Subcutaneous abdominal adipose tissue (tissue), 5 donors: ENCODE results near the gene PPIL6.

Experiments
- H3K27ac ChIP-seq: one replicate; pipeline ENCODE4 v1.7.0; 2013; ENCODE audit warnings: low read depth, mild to moderate bottlenecking, inconsistent platforms, low read length, moderate library complexity
- H3K27me3 ChIP-seq, 5 donors: one replicate each; pipeline ENCODE4 v1.7.0; 2013; ENCODE audit warnings: low read length in 5 of 5, inconsistent platforms in 1 of 5; ENCODE audit not compliant: control insufficient read depth in 5 of 5, insufficient read depth in 4 of 5
- H3K36me3 ChIP-seq, 5 donors: one replicate each; pipeline ENCODE4 v1.7.0; 2013; ENCODE audit warnings: low read length in 5 of 5; ENCODE audit not compliant: control insufficient read depth in 5 of 5, insufficient read depth in 5 of 5
- H3K4me1 ChIP-seq, 5 donors: one replicate each; pipeline ENCODE4 v1.7.0; 2013; ENCODE audit warnings: low read length in 5 of 5, mild to moderate bottlenecking in 3 of 5, moderate library complexity in 1 of 5; ENCODE audit not compliant: control insufficient read depth in 5 of 5, insufficient read depth in 5 of 5
- H3K4me3 ChIP-seq, 5 donors: one replicate each; pipeline ENCODE4 v1.7.0; 2013; ENCODE audit warnings: low read length in 5 of 5, low read depth in 1 of 5
- H3K9ac ChIP-seq, 5 donors: one replicate each; pipeline ENCODE4 v1.7.0; 2013; ENCODE audit warnings: low read length in 5 of 5, mild to moderate bottlenecking in 4 of 5, moderate library complexity in 3 of 5
- H3K9me3 ChIP-seq, 5 donors: one replicate each; pipeline ENCODE4 v1.7.0; 2013; ENCODE audit warnings: low read length in 5 of 5; ENCODE audit not compliant: control insufficient read depth in 5 of 5
- donor health status: healthy.
- donor health status: healthy.
- donor health status: healthy.
- donor health status: healthy.
- donor health status: healthy.

PPIL6 gene

DNA sequence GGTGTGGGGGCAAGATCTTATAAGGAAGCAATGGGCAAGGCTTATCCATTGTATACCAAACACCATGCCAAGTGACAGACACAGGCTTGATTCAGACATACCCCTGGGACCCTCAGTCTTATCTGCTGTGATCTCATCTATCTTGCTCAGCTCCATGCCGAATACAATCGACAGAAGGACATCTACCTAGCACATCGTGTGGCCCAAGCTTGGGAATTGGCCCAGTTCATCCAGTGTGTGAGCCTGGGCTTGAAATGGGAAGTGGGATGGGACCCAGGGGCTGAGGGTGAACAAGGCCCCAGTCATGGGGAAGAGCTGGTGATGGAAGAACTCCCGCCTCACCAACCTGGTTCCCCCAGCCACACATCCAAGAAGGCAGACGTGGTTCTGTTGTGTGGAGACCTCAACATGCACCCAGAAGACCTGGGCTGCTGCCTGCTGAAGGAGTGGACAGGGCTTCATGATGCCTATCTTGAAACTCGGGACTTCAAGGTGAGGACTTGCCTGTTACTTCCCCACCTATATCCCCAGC lies 2.0 kb upstream of the PPIL6 start:
- no peaks in the 10 kb centered on the region for H3K27me3 ChIP-seq
- H3K4me3 ChIP-seq: no peak overlapping the region
- no peak overlapping the region for H3K27ac ChIP-seq
- peaks cover 7 to 27% (median 18%) of the 10 kb centered on the region in 5 donors for H3K4me1 ChIP-seq
- no peak overlapping the region for H3K9ac ChIP-seq
- H3K36me3 ChIP-seq: peaks cover 0 to 51% (median 27%) of the 10 kb centered on the region in 5 donors
- no peaks in the 10 kb centered on the region for H3K9me3 ChIP-seq

DNA sequence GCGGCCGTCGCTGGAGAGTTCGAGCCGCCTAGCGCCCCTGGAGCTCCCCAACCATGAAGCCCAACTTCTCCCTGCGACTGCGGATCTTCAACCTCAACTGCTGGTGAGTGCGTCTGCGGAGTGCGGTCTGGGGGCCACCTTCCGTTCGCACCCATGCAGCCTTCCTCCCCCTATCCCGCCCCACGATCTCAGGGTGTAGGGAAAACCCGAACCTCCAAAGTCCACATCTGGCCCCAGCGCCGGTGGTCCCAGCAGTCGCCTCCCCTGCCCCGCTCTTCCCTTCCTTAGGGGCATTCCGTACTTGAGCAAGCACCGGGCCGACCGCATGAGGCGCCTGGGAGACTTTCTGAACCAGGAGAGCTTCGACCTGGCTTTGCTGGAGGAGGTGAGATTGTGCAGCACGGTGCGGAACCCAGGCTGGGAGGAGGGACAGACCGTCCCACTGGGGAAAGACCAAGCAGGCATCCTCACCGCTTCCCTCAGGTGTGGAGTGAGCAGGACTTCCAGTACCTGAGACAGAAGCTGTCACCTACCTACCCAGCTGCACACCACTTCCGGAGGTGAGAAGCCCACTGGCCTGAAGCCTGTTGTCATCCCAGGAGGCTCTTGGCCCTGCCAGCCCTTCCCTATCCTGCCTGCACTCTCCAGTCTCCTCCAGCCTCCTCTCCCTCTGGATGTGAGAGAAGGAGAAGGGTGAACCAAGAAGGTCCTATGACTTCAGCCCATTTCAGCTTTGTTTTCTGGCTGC lies 815 bp upstream of the PPIL6 start:
- Histone ChIP-seq H3K4me3 (peak overlapping the region; percentile 78 to 93 (median 87)), H3K36me3 (peaks cover 0 to 39% (median 22%) of the 10 kb centered on the region in 5 donors), H3K9me3 (no peaks in the 10 kb centered on the region), H3K4me1 (peaks cover 7 to 27% (median 18%) of the 10 kb centered on the region in 5 donors), H3K9ac (peak overlapping the region; percentile 77 to 89 (median 83)), H3K27ac (peak overlapping the region; percentile 69), H3K27me3 (no peaks in the 10 kb centered on the region)

DNA sequence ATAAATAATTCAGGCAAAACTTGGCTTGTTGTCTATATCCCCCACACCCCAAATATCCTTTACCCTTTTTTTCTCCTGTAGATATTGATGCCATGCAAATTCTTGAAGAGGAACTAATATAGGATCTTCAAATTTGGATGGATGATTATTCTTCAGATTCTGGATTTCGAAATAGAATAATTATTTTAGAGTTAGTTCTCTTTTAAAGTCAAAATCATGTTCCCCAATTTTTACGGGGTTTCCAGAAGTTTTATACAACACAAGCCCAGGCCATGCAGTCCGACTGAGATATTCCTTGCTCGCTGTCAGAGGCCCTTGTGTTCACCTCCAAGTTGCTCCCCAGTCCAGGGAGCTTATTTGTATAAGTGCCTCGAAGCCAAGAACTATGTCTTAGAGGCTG lies 4.4 kb downstream of the PPIL6 start:
- Histone ChIP-seq H3K9ac (no peak overlapping the region), H3K27me3 (no peaks in the 10 kb centered on the region), H3K4me3 (no peak overlapping the region), H3K36me3 (no peaks in the 10 kb centered on the region), H3K27ac (no peak overlapping the region), H3K4me1 (peaks cover 2 to 18% (median 7%) of the 10 kb centered on the region in 5 donors), H3K9me3 (no peaks in the 10 kb centered on the region)

DNA sequence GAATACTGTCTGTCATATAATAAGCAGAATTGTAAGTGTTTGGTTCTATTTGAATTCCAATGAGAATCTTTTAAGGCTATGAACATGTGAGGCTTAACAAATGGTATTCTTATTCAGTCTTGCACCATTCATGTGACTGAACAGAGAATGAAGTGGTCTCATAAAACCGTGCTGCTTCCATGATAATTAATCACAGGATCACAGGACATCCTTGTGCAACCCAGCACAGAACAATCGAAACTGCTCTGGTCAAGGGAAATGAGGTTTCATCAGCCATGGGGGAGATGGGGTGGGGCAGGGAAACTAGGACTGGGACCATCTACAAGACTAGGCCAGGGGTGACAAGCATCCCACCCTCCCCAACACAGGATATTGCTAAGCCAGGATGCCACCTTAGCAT lies 6.0 kb downstream of the PPIL6 start:
- H3K27me3 ChIP-seq: no peaks in the 10 kb centered on the region
- no peak overlapping the region for H3K27ac ChIP-seq
- no peaks in the 10 kb centered on the region for H3K36me3 ChIP-seq
- H3K4me3 ChIP-seq: no peak overlapping the region
- no peak overlapping the region for H3K9ac ChIP-seq
- H3K4me1 ChIP-seq: peaks cover 1 to 12% (median 3%) of the 10 kb centered on the region in 5 donors
- H3K9me3 ChIP-seq: no peaks in the 10 kb centered on the region

DNA sequence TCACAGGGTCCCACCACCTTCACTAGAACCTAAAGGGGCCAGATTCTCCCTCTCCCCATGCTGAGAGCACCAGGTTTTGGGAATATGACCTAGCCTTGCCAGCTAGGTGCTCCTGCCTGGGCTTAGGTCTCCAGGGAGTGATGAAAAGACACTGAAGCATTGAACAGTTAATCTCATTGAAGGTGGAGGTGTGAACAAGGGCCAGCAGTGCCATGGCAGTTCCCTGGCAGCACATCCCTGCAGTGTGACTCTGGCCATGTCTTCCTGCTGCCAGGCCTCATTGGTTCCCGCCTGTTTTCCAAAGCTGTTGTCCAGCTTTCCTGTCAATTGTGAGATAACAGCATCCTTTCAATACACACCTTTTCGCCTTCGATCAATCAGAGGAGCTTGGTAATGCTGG lies 10.9 kb downstream of the PPIL6 start:
- Histone ChIP-seq H3K9ac (no peak overlapping the region), H3K9me3 (no peaks in the 10 kb centered on the region), H3K4me3 (no peak overlapping the region), H3K27ac (no peak overlapping the region), H3K4me1 (peaks cover 3 to 19% (median 14%) of the 10 kb centered on the region in 5 donors), H3K27me3 (no peaks in the 10 kb centered on the region), H3K36me3 (no peaks in the 10 kb centered on the region)

DNA sequence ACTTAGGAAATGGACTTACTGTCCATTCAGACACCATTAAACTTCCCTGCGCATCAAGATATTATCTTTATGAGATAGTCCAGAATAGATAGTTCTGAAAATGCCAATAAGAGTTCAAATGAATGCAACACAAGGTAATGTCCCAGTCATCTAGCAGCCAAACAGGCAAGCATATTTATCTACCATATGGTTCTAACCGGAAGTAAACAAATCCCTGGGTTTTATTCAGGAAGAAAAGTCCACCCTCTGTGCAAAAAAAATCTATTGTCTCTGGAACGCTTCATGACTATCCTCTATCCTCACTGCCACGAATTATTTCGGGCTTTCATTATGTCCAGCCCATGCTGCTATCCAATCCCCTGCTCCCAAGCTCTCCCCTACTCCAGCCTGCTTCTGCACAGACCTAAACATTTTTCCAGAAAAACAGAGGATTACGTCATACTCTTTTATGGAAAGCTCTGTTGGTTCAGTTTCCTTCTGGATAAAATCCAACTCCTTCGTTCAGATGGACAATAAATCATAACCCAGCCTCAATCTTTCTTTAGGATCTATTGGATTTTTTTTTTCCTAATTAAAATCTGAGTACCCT lies 11.4 kb downstream of the PPIL6 start:
- Histone ChIP-seq H3K36me3 (no peaks in the 10 kb centered on the region), H3K4me1 (peaks cover 3 to 21% (median 19%) of the 10 kb centered on the region in 5 donors), H3K27me3 (no peaks in the 10 kb centered on the region), H3K9ac (no peak overlapping the region), H3K27ac (no peak overlapping the region), H3K4me3 (peak overlapping the region; percentile 1 to 47 (median 13)), H3K9me3 (no peaks in the 10 kb centered on the region)

DNA sequence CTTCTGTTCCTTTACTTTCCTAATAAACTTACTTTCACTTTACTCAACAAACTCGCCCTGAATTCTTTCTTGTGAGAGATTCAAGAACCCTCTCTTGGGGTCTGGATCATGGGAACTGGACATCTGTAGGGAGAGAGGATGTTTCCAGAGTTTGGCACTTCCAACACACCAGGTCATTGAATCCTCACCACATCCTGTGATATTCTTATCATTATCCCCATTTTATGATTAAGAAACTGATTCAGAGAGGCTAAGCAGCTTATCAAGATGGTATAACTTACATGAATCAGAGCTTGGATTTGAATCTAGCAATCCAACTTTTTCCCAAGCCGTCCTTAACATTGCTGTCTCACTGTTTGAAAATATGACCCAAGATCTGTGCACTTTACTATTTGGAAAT lies 15.5 kb downstream of the PPIL6 start:
- Histone ChIP-seq H3K4me1 (peaks cover 3 to 22% (median 19%) of the 10 kb centered on the region in 5 donors), H3K9me3 (no peaks in the 10 kb centered on the region), H3K9ac (no peak overlapping the region), H3K27ac (no peak overlapping the region), H3K27me3 (no peaks in the 10 kb centered on the region), H3K36me3 (no peaks in the 10 kb centered on the region), H3K4me3 (no peak overlapping the region)

DNA sequence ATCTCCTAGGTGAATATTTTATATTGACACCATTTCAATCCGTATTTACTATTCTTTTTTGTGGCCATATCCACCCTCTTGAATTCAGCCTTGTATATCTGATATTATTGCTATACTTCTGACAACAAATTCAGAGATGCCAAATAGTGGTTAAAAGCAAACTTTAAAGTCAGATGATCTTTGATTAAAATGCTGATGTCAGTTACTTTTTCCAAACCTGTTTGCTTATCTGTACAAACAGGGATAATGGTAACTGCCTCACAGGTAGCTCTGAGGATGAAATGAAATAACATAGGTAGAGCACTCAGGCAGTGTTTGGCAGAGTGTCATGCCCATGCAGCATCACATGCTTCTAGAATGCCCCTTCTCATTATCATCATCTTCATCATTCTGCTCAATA lies 19.2 kb downstream of the PPIL6 start:
- Histone ChIP-seq H3K27me3 (no peaks in the 10 kb centered on the region), H3K9ac (no peak overlapping the region), H3K4me3 (no peak overlapping the region), H3K36me3 (no peaks in the 10 kb centered on the region), H3K4me1 (peaks cover 0 to 10% (median 8%) of the 10 kb centered on the region in 5 donors), H3K27ac (no peak overlapping the region), H3K9me3 (no peaks in the 10 kb centered on the region)

DNA sequence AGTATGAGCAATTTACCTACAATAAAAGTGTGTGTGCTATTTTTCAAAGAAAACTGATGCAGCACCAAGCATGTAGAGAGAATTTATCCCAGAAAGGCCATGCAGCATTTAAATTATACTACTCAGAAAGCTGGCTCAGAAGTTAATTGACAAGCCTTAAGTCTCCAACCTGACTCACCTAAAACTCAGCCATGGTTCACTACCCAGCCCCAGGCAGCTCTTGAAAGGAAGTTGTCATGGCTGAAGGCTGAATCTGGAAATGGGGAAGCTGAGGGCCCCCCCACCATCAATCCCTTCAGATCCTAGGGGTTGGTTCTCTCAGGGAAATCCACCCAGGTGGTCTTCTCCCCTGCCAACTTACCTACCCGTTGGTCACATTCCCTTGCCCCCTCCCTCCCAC lies 19.7 kb downstream of the PPIL6 start:
- no peaks in the 10 kb centered on the region for H3K9me3 ChIP-seq
- H3K27me3 ChIP-seq: no peaks in the 10 kb centered on the region
- peaks cover 0 to 10% (median 8%) of the 10 kb centered on the region in 5 donors for H3K4me1 ChIP-seq
- H3K9ac ChIP-seq: no peak overlapping the region
- H3K4me3 ChIP-seq: no peak overlapping the region
- H3K36me3 ChIP-seq: no peaks in the 10 kb centered on the region
- H3K27ac ChIP-seq: no peak overlapping the region

DNA sequence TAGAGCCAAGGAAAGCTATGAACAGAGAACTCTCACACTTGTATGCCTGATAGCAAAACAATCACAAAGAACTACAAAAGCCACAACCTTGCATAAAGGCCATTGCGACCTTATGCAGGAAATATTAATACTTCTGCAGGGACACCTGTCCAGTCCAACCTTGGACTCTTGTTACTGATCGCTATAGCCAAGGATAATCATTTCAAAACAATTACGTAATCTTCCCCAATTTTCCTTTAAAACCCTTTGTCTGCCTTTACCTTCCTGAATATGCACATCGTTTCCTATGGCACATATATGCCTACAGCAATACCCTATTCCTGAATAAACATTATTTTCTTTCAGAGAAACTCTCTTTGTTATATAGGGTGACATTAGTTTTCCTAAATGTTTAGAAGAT lies 22.8 kb downstream of the PPIL6 start:
- H3K4me3 ChIP-seq: no peak overlapping the region
- H3K27ac ChIP-seq: no peak overlapping the region
- H3K36me3 ChIP-seq: no peaks in the 10 kb centered on the region
- H3K9me3 ChIP-seq: no peaks in the 10 kb centered on the region
- H3K9ac ChIP-seq: no peak overlapping the region
- no peaks in the 10 kb centered on the region for H3K27me3 ChIP-seq
- H3K4me1 ChIP-seq: no peaks in the 10 kb centered on the region
